NCI-H2029 treated with DMSO at 0.1 percent for 48 hours (cell line): Measurements from ENCODE around the gene NRP2.
A peak's percentile ranks its signal among the peaks of the same experiment; 100 is the strongest.

Experiments
- DNase-seq: peaks from one replicate; lab custom pipeline; 2025; lab: John Stamatoyannopoulos, UW

The NRP2 gene

GRCh38 chr2:205757271-205757670 lies 75.0 kb downstream of the NRP2 start:
- DNase-seq: no peak

GRCh38 chr2:205758051-205758450 lies 75.8 kb downstream of the NRP2 start:
- DNase-seq: no peak

GRCh38 chr2:205758500-205758899 lies 76.2 kb downstream of the NRP2 start:
- no peak for DNase-seq

- no peak for DNase-seq
Measured at GRCh38 chr2:205759257-205759656, 77.0 kb downstream of the NRP2 start.

GRCh38 chr2:205759732-205760131 lies 77.4 kb downstream of the NRP2 start:
- no peak for DNase-seq

GRCh38 chr2:205760157-205760556 lies 77.9 kb downstream of the NRP2 start:
- DNase-seq: no peak

- no peak for DNase-seq
Measured at GRCh38 chr2:205761421-205761820, 79.1 kb downstream of the NRP2 start.

GRCh38 chr2:205762881-205763280 lies 80.6 kb downstream of the NRP2 start:
- DNase-seq: no peak

- no peak for DNase-seq
Measured at GRCh38 chr2:205763708-205764211, 81.5 kb downstream of the NRP2 start.

GRCh38 chr2:205764270-205764746 lies 82.0 kb downstream of the NRP2 start:
- no peak for DNase-seq

GRCh38 chr2:205765151-205765550 lies 82.8 kb downstream of the NRP2 start:
- no peak for DNase-seq

GRCh38 chr2:205766779-205767359 lies 84.6 kb downstream of the NRP2 start:
- peak; percentile 4 for DNase-seq

GRCh38 chr2:205767617-205768016 lies 85.3 kb downstream of the NRP2 start:
- DNase-seq: no peak

GRCh38 chr2:205768341-205768740 lies 86.0 kb downstream of the NRP2 start:
- DNase-seq: no peak

- no peak for DNase-seq
Measured at GRCh38 chr2:205768815-205769494, 86.7 kb downstream of the NRP2 start.

- no peak for DNase-seq
Measured at GRCh38 chr2:205769495-205769850, 87.2 kb downstream of the NRP2 start.

GRCh38 chr2:205769879-205770278 lies 87.6 kb downstream of the NRP2 start:
- DNase-seq: no peak

- DNase-seq: no peak
Measured at GRCh38 chr2:205770577-205770976, 88.3 kb downstream of the NRP2 start.

GRCh38 chr2:205771031-205771430 lies 88.7 kb downstream of the NRP2 start:
- no peak for DNase-seq

- no peak for DNase-seq
Measured at GRCh38 chr2:205771666-205772065, 89.4 kb downstream of the NRP2 start.

- DNase-seq: no peak
Measured at GRCh38 chr2:205772983-205773382, 90.7 kb downstream of the NRP2 start.

GRCh38 chr2:205773989-205774388 lies 91.7 kb downstream of the NRP2 start:
- no peak for DNase-seq

- DNase-seq: no peak
Measured at GRCh38 chr2:205775097-205775877, 93.0 kb downstream of the NRP2 start.
